Raji (cell line): ENCODE data around the gene EFHD1.

ENCODE experiments used
- POLR2A ChIP-seq: IDR thresholded peaks from 2 replicates; pipeline ENCODE4 v1.6.1; 2011; ENCODE audit warnings: low read depth, low read length, control low read depth; ENCODE audit not compliant: insufficient read depth

The EFHD1 gene

GRCh38 chr2:232633413-232634205 is at the start of gene EFHD1:
EFHD1 (plus strand) TSS chr2:232633604; CDS start chr2:232633705, 101 bp downstream.
- TF ChIP-seq POLR2A: no peak

DNA sequence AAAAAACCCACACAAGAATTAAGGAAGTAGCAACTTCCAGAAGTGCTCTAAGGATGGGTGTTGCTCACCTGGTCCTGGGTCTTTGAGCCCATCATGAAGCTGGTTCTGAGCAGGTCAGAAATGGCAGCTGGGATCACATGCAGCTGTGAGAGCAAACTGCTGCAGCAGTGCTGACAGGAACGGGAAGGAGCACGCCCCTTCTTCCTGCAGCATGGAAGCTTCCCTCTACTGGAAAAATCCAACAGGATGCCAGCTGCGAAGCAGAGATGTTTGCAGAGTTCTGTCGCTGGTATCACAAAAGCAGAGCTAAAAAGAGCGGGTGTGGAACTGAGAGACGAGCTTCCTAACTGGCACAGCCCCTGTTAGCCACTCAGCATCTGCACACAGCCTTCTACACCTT is 49.2 kb upstream of the EFHD1 start:
- TF ChIP-seq POLR2A: no peak

GRCh38 chr2:232586943-232587505 is 46.4 kb upstream of the EFHD1 start:
- TF ChIP-seq POLR2A: no peak

GRCh38 chr2:232587512-232587911 is 45.9 kb upstream of the EFHD1 start:
- TF ChIP-seq POLR2A: no peak

DNA sequence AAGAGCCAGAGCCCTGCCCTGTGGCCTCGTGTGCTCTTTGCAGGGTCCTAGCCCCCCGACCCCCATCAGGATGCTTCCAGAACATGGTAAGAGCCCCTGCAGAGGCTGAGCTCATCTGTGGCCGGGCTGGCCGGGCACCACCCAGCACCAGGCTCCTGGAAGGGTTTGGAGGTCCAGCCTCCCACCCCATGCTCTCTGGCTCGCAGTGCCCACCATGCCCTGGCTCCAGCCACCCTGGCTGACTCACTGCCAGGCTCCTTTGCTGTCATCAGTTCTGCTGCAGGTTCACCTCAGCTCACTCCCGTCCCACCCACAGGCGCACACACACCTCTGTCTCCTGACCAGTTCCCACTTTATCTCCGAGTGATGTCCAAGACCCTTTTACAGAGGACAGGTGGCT is 45.4 kb upstream of the EFHD1 start:
- TF ChIP-seq POLR2A: no peak

GRCh38 chr2:232588680-232589585 is 44.5 kb upstream of the EFHD1 start:
- TF ChIP-seq POLR2A: no peak

GRCh38 chr2:232592772-232593395 is 40.5 kb upstream of the EFHD1 start:
- TF ChIP-seq POLR2A: no peak

- TF ChIP-seq POLR2A: no peak
Observed at GRCh38 chr2:232593982-232594381, 39.4 kb upstream of the EFHD1 start.

DNA sequence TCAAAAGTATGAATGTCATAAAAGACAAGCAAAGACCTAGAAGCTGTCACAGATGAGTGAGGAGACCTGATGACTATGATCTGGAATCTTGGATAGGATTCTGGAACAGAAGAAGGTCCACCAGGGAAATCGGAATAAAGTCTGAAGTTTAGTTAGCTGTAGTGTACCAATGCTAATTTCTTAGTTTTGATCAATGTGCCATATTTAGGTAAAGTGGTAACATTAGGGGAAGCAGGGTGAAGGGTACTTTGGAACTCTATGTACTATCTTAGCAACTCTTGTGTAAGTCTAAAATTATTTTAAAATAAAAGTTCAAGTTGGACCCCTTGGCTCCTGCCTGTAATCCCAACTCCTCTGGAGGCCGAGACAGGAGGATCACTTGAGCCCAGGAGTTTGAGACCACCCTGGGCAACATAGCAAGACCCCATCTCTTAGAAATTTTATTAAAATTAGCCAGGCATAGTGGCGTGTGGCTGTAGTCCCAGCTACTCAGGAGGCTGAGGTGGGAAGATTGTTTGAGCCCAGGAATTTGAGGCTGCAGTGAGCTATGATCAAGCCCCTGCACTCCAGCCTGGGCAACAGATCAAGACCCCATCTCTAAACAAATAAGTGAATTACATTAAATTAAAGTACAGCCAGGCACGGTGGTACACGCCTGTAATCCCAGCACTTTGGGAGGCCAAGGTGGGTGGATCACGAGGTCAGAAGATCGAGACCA is 35.9 kb upstream of the EFHD1 start:
- no peak for TF ChIP-seq POLR2A

DNA sequence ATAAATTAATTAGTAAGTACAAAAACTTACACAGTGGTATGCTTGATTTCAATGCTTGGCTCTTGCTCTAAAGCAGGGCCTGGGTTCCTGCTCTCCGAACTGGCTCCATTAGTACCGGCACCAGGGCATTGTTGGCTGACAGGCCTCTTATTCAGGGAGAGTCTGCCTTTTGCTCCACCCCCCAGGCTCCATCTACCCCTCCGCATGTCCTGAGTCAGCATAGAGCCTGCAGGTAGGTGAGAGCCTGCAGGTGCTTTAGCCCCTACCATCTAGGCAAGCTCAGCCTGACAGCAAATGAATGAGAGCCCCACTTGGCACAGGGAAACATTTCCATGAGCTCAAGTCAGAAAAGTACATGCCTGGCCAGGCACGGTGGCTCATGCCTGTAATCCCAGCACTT is 35.1 kb upstream of the EFHD1 start:
- no peak for TF ChIP-seq POLR2A

DNA sequence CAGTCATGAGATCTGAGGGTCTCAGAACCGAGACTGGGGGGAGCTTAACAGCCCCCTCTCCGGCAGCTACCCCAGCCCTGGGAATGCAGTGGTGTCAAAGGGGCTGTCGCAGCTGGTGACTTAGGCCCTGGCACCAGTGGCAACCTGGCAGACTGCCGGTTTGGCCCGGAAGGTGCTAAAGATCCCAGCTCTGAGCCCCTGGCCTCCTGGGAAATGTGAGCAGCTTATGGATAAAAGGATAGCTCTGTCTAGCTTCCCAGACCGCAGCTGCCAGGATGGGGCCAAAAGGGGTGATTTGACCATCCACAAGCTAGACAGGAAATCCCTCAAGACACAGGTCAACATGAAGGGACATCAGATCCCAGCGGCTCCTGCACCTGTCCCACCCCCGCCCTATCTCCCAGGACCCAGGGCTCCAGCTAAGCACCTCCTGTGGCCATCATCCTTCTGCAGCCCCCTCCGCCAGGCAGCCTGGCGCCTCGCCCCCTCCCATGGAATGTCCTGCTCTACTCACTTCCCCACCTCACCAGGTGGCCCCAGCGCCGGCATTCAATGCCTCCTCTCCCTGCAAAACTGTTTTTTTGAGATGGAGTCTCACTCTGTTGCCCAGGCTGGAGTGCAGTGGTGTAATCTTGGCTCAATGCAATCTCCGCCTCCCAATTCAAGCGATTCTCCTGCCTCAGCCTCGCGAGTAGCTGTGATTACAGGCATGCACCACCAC is 33.2 kb upstream of the EFHD1 start:
- TF ChIP-seq POLR2A: no peak

DNA sequence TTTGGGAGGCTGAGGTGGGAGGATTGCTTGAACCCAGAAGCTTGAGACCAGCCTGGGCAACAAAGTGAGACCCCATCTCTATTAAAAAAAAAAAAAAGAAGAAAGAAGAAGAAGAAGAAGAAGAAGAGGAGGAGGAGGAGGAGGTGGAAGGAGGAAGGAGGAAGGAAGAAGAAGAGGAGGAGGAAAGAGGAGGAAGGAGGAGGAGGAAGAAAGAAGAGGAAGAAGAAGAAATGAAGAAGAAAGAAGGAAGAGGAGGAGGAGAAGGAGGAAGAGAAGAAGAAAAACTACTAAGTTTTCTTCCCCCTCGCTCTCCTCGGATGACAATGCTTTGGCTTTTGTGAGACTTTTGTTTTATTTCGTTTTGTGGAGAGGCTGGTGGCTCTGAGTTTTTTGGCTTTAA is 30.1 kb upstream of the EFHD1 start:
- TF ChIP-seq POLR2A: no peak

DNA sequence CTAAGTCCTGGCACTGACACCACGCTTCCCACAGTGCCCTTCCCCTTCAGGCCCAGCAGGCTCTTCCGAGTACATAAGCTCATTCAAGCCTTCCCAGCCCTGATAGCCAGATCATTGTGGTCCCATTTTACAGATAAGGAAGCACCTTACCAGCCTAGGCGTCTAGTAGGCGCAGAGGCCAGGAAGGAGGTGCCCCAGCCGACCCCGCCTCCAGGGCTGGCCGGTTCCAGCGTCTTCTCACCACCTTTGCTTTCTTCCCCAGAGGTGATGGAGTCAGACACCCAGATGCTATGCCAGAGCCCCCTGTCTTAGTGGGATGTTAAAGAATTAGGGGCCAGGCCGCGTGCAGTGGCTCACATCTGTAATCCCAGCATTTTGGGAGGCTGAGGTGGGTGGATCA is 28.9 kb upstream of the EFHD1 start:
- TF ChIP-seq POLR2A: no peak

- TF ChIP-seq POLR2A: no peak
Observed at GRCh38 chr2:232607011-232607410, 26.4 kb upstream of the EFHD1 start.

GRCh38 chr2:232609607-232610006 is 23.8 kb upstream of the EFHD1 start:
- no peak for TF ChIP-seq POLR2A

- TF ChIP-seq POLR2A: no peak
Observed at GRCh38 chr2:232610081-232610480, 23.3 kb upstream of the EFHD1 start.
